MCF 10A (cell line): ENCODE results near the gene CLDN10. TPM values are rescaled to one million over a fixed set of nuclear protein-coding genes. Genes with fewer than 3 reads are reported as not detected.

Experiments used
- BruUV-seq: library from RNA; stranded (reverse); fragments of 400-500 nt; replicated peaks from 2 replicates; lab custom pipeline; 2021; lab: Mats Ljungman, UMichigan
- CTCF ChIA-PET: fragments of 300-600 bp; sonication (Branson Sonifier 250); formaldehyde crosslinking; extraction: SDS; loops from one replicate; lab custom pipeline; 2021; ENCODE audit warnings: antibody characterized with exemption, inconsistent platforms; lab: Yijun Ruan, JAX
- POLR2A ChIA-PET: fragments of 300-600, 350-650 bp; sonication (Branson Sonifier 250); formaldehyde crosslinking; extraction: SDS; loops from one replicate; lab custom pipeline; 2020; ENCODE audit warnings: antibody characterized with exemption, inconsistent platforms; lab: Yijun Ruan, JAX
- DNase-seq: peaks from one replicate; pipeline ENCODE4 v3.0.0-alpha.2; 2018; ENCODE audit not compliant: unreplicated experiment
- H3K27ac Mint-ChIP-seq: one replicate; pipeline ENCODE4 v1.8.0; 2022; ENCODE audit warnings: mild to moderate bottlenecking, low read depth, mixed read lengths; ENCODE audit not compliant: unreplicated experiment
- H3K27me3 Mint-ChIP-seq: one replicate; pipeline ENCODE4 v1.8.0; 2022; ENCODE audit warnings: mixed read lengths; ENCODE audit not compliant: insufficient read depth, unreplicated experiment
- H3K36me3 Mint-ChIP-seq: one replicate; pipeline ENCODE4 v1.8.0; 2022; ENCODE audit warnings: mild to moderate bottlenecking, moderate library complexity, mixed read lengths; ENCODE audit not compliant: insufficient read depth, unreplicated experiment
- H3K4me1 Mint-ChIP-seq: one replicate; pipeline ENCODE4 v1.8.0; 2022; ENCODE audit warnings: mixed read lengths; ENCODE audit not compliant: insufficient read depth, unreplicated experiment
- H3K4me3 Mint-ChIP-seq: one replicate; pipeline ENCODE4 v1.8.0; 2022; ENCODE audit warnings: mild to moderate bottlenecking, moderate library complexity, mixed read lengths; ENCODE audit not compliant: unreplicated experiment
- H3K9me3 Mint-ChIP-seq: one replicate; pipeline ENCODE4 v1.8.0; 2022; ENCODE audit warnings: mixed read lengths; ENCODE audit not compliant: unreplicated experiment
- CTCF ChIP-seq: fragments of 200-600 bp; IDR thresholded peaks from one replicate; pipeline ENCODE4 v1.8.0; 2022; ENCODE audit warnings: antibody characterized with exemption, mild to moderate bottlenecking; ENCODE audit not compliant: unreplicated experiment
- intact Hi-C: fragments of 100-400 bp; cut with micrococcal nuclease; formaldehyde crosslinking; loops from 2 replicates; pipeline ENCODE4 v1.14.1; 2022
- total RNA-seq: library from RNA; stranded (reverse); gene quantifications from 2 replicates; pipeline ENCODE4 v1.2.3, GENCODE V29; 2022

CLDN10 gene
- total RNA-seq, 1 experiment from 2014 or later, result not detected

DNA sequence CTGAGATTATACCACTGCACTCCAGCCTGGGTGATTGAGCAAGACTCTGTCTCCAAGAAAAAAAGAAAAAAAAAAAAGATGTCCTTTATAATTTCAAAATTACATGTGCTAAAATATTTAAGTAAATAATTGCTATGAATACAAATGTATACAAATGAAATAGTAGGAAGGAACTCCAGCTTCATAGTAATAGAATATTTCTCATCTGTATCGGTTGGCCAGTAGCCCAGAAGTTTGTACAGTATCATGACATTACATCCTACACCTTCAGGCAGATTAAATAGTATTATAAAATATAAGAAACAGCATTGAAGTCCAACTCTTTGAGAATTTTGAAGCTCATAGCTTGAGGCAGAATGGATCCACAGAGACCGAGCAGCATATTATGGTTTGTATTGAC, 36.5 kb upstream of the CLDN10 start:
- H3K27me3 Mint-ChIP-seq, result no peaks in the 10 kb centered on the region
- intact Hi-C loops, result no loop called here
- H3K4me1 Mint-ChIP-seq, result no peaks in the 10 kb centered on the region
- no peak overlapping the region for H3K4me3 Mint-ChIP-seq
- H3K36me3 Mint-ChIP-seq, result no peaks in the 10 kb centered on the region
- no peak overlapping the region for H3K27ac Mint-ChIP-seq
- no peak for TF ChIP-seq CTCF
- ChIA-PET POLR2A (interaction anchor here (0.6 to 1.2 kb wide), 5 partner anchors 11 to 1742 kb away, joined by 3 read pairs; partner anchors contain the start of gene DNAJC3), CTCF (interaction anchor here (0.6 to 5.8 kb wide), 7 partner anchors 12 to 499 kb away, joined by 3 to 36 read pairs (median 4); no protein-coding TSS in a partner anchor)
- DNase-seq, result peak; percentile 83
- H3K9me3 Mint-ChIP-seq, result no peaks in the 10 kb centered on the region
- BruUV-seq, result no TSS peak

DNA sequence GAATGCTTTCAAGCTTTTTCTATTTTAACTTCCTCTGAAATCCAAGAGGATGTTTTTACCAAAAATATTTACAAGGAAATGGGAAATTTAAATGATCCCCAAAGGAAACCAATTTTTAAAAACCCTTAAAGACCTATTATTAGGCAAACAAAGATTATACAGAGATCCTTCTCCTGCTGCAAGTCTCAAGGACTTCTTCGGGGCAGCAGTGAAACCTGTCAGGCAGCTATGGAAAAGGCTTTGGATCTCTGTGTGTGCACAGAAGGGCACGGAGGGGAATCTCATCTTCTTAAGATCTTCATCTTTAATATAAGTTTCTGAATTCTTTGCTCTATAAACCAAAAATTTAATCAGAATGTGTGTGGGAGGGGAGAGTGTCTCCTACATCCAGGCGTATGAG, 36.0 kb upstream of the CLDN10 start:
- TF ChIP-seq CTCF, result no peak
- DNase-seq, result no peak
- no peak overlapping the region for H3K27ac Mint-ChIP-seq
- ChIA-PET POLR2A (interaction anchor here (0.6 to 1.2 kb wide), 5 partner anchors 10 to 1742 kb away, joined by 3 read pairs; partner anchors contain the start of gene DNAJC3), CTCF (interaction anchor here (0.6 to 5.8 kb wide), 7 partner anchors 9 to 356 kb away, joined by 3 to 36 read pairs (median 4); no protein-coding TSS in a partner anchor)
- no TSS peak for BruUV-seq
- H3K9me3 Mint-ChIP-seq, result no peaks in the 10 kb centered on the region
- no peaks in the 10 kb centered on the region for H3K27me3 Mint-ChIP-seq
- no peak overlapping the region for H3K4me3 Mint-ChIP-seq
- intact Hi-C loops, result no loop called here
- no peaks in the 10 kb centered on the region for H3K36me3 Mint-ChIP-seq
- H3K4me1 Mint-ChIP-seq, result no peaks in the 10 kb centered on the region

DNA sequence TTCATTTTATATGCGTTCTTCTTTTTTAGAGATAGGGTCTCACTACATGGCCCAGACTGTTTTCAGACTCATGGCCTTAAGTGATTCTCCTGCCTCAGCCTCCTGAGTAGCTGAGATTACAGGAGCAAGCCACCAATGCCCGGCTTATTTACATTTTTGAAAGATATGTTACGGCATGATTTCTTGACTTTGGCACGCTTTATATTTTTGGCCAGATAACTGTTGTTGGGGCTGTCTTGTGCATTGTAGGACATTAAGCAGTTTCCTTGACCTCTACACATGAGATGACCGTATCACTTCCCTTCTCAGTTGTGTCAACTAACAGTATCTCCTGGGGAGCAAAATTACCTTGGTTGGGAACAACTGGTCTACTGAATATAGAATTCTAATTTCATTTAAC, 28.9 kb upstream of the CLDN10 start:
- no peak for TF ChIP-seq CTCF
- ChIA-PET POLR2A (interaction anchor here (0.6 to 1.3 kb wide), 8 partner anchors 10 to 1762 kb away, joined by 3 to 7 read pairs (median 3); partner anchors contain the start of gene DNAJC3), CTCF (no interaction called here)
- H3K4me1 Mint-ChIP-seq, result peaks cover 21% of the 10 kb centered on the region
- H3K27me3 Mint-ChIP-seq, result no peaks in the 10 kb centered on the region
- no peak overlapping the region for H3K4me3 Mint-ChIP-seq
- peaks cover 7% of the 10 kb centered on the region for H3K9me3 Mint-ChIP-seq
- peaks cover 7% of the 10 kb centered on the region for H3K36me3 Mint-ChIP-seq
- peak overlapping the region; percentile 82 for H3K27ac Mint-ChIP-seq
- BruUV-seq, result no TSS peak
- DNase-seq, result no peak
- intact Hi-C loops, result no loop called here

- ChIA-PET CTCF (interaction anchor here (0.5 to 3.4 kb wide), 5 partner anchors 12 to 1493 kb away, joined by 3 to 29 read pairs (median 4); no protein-coding TSS in a partner anchor), POLR2A (interaction anchor here (0.6 to 1.8 kb wide), 8 partner anchors 10 to 1735 kb away, joined by 3 to 7 read pairs (median 4); partner anchors contain the start of gene DNAJC3)
- no peak for TF ChIP-seq CTCF
- Mint-ChIP-seq H3K4me1 (peaks cover 24% of the 10 kb centered on the region), H3K4me3 (no peak overlapping the region), H3K27ac (peak overlapping the region; percentile 82), H3K27me3 (no peaks in the 10 kb centered on the region), H3K36me3 (peaks cover 7% of the 10 kb centered on the region), H3K9me3 (peaks cover 8% of the 10 kb centered on the region)
- intact Hi-C loops, result no loop called here
- no TSS peak for BruUV-seq
- DNase-seq, result peak; percentile 95
Measured at GRCh38 chr13:95524264-95524901, 28.1 kb upstream of the CLDN10 start.
